WI38 (cell line): Measurements from ENCODE around the gene IL4R.

Experiments used
- H3K4me3 ChIP-seq: 2 replicates; pipeline ENCODE4 v1.5.1; 2011; ENCODE audit warnings: low read depth, mild to moderate bottlenecking, control low read depth, low read length
- TF ChIP-seq, protein P1 (sequence below): IDR thresholded peaks from 2 replicates; pipeline ENCODE4 v1.5.1; 2012; ENCODE audit warnings: low read depth, mild to moderate bottlenecking, control low read depth, low read length

The IL4R gene

DNA sequence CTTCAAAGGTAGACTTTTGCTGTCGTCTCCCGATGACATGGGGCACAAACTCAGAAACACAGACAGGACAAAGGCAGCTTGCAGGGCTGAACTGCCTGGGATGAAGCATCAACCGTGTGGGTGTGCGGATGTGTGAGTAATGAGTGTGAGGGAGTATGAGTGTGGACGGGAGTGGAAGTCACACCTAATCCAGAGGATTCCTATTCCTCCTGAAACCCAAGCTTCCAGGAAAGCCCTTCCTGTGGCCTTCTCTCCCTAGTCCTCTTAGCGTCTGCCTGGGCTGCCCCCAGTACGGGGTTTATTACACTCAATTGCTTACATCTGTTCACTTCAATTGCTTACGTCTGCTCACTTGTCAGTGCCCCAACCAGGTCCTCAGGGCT lies 2.3 kb upstream of the IL4R start:
- H3K4me3 ChIP-seq: no peak overlapping the region
- TF ChIP-seq, protein P1, sequence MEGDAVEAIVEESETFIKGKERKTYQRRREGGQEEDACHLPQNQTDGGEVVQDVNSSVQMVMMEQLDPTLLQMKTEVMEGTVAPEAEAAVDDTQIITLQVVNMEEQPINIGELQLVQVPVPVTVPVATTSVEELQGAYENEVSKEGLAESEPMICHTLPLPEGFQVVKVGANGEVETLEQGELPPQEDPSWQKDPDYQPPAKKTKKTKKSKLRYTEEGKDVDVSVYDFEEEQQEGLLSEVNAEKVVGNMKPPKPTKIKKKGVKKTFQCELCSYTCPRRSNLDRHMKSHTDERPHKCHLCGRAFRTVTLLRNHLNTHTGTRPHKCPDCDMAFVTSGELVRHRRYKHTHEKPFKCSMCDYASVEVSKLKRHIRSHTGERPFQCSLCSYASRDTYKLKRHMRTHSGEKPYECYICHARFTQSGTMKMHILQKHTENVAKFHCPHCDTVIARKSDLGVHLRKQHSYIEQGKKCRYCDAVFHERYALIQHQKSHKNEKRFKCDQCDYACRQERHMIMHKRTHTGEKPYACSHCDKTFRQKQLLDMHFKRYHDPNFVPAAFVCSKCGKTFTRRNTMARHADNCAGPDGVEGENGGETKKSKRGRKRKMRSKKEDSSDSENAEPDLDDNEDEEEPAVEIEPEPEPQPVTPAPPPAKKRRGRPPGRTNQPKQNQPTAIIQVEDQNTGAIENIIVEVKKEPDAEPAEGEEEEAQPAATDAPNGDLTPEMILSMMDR: no peak

DNA sequence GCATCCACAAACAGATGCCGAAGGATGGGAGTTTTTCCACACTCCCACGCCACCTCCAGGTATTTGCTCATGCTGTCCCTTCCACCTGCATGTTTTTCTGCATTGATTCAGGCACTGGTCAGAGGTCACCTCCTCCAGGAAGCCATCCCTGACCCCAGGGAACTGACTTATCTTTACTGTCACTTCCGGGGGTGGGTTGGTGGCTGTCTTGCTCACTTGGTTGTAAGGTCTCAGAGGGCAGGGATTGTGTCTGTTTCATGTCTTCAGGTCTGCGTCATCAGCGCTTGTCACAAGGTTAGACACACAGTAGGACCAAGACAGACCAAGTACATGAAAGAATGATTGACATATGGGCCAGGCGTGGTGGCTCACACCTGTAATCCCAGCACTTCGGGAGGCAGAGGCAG lies 1.9 kb upstream of the IL4R start:
- H3K4me3 ChIP-seq: no peak overlapping the region
- TF ChIP-seq, protein P1: no peak

DNA sequence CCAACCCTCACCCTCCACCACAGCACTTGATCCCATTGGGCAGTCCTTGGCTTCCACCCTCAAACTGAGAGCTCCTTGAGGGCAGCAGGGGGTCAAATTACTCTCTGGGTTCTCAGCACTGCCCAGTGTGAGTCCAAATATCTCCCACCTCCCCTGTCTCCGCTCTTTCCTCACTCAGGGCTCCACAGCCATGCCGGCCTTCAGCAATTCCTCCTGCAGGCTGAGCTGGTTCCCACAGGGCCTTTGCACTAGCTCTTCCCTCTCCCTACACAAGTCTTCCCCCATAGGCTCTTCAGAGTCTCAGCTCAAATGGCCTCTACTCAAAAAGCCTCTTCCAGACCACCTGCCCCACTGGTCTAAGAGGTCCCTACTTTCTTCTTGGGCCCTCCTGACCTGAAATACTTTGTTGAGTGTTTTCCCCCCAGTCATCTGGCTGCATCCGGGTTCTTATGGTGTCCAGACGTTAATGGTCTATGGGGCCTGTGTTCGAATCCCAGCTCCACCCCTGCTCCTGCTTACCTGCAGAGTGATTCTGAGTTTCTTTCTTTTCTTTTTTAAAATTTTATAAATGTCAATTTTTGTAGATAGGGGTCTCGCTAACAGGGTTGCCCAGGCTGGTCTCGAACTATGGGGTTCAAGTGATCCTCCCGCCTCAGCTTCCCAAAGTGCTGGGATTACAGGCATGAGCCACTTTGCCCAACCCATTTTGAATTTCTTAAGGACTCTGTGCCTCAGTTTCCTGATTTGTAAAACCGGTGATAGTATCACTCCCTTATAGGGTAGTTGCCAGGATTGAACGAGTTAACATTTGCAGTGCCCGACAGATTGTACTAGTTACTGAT lies 973 bp upstream of the IL4R start:
- TF ChIP-seq, protein P1: no peak
- peak overlapping the region; percentile 87 for H3K4me3 ChIP-seq

DNA sequence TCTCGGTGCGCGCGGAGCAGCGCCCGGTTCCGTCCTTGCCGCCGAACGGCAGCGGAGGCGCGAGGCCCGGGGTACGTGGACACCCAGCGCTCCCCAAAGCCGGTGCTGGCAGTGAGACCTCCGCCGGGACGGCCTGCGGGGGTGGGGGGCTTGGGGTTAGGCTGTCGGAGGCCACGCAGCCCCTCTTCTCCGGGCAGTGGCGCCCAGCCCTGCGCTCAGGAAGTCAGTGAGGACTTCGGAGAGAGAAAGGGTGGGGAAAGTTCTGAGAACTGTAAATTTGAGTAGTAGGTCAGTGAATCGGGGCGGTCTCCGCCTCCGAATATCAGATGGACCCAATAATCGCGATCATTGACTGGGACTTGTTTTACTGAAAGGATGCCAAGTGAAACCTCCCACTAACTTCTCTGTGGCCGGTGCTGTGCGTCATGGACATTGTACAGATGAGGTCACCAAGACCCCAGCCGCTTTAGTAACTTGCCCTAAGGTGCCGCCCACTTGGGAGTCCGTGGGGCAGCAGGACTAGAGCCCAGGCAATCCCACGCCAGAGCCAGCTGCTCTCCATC lies 468 bp downstream of the IL4R start:
- TF ChIP-seq, protein P1: no peak
- peak overlapping the region; percentile 87 for H3K4me3 ChIP-seq

DNA sequence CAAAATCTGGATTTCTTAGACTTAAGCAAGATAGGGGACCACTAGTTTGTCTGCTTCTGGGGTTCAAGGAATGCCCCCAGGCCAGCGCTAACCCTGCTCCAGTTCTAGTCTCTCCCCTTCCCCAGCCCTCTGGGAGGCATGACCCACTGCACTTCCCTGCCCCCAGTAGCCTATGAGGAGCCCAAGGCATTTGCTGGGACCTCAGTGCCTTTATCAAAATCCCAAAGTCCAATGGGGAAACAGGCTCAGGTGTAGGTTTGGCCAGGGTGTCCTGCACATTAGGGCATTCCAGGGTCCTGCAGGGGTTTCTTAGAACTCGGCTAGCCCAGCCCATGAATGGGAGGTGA lies 1.2 kb downstream of the IL4R start:
- peak overlapping the region; percentile 87 for H3K4me3 ChIP-seq
- TF ChIP-seq, protein P1: no peak

DNA sequence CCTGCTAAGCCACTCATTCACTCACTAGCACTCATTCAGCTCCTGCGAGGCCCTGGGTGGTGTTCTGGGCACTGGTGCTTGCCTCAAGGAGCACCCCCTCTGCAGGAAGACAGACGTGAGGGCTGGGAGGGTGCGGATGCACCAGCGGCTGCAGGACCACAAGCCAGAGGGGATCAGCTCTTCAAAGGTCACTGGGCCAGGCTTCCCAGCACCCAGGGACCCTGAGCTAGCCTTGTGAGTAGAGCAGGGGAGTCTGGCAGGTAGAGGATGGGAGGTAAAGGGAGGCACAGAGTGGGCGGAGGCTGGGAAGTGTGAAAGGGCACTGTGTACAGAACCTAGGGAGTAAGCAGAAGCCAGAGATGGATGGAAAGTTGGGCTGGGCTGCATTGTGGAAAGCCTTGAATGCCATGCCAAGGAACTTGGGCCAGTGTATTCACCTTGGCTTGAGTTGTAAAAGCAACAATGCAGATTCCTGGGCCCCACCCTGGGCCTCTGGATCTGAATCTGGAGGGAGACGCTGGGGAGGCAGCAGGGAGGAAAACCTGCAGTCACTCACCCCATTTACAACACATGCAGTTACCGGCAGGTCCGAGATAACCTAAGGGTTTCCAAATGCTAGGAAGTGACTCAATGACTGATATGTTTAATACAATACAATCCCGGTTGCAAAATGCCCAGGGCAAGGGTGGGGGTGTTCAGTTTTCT lies 1.7 kb downstream of the IL4R start:
- H3K4me3 ChIP-seq: peak overlapping the region; percentile 87
- TF ChIP-seq, protein P1: no peak
